Neural crest cell (in vitro differentiated cells): ENCODE measurements around the gene SCAMP2. TPM values are rescaled to one million over a fixed set of nuclear protein-coding genes. Genes with fewer than 3 reads are reported as not detected.

Experiments used
- DNase-seq: peaks from one replicate; pipeline ENCODE4 v3.0.0; 2021; ENCODE audit warnings: low read depth, mixed read lengths, low spot score
- H3K27ac Mint-ChIP-seq: one replicate; pipeline ENCODE4 v1.8.0; 2021; ENCODE audit warnings: mild to moderate bottlenecking, mixed read lengths; ENCODE audit not compliant: unreplicated experiment
- H3K27me3 Mint-ChIP-seq: 2 replicates; pipeline ENCODE4 v1.8.0; 2021; ENCODE audit warnings: low read depth, mild to moderate bottlenecking, mixed read lengths
- H3K36me3 Mint-ChIP-seq: 2 replicates; pipeline ENCODE4 v1.8.0; 2021; ENCODE audit warnings: low read depth, mild to moderate bottlenecking, mixed read lengths
- H3K4me1 Mint-ChIP-seq: 2 replicates; pipeline ENCODE4 v1.8.0; 2021; ENCODE audit warnings: mixed read lengths
- H3K4me3 Mint-ChIP-seq: one replicate; pipeline ENCODE4 v1.8.0; 2021; ENCODE audit warnings: mild to moderate bottlenecking, mixed read lengths
- H3K9me3 Mint-ChIP-seq: 2 replicates; pipeline ENCODE4 v1.8.0; 2021; ENCODE audit warnings: mixed read lengths
- total RNA-seq: library from RNA; stranded (reverse); gene quantifications from 2 replicates; pipeline ENCODE4 v1.2.1, GENCODE V29; 2021
- TF ChIP-seq, protein P1 (sequence below): fragments of 200-600 bp; sonication (generic); conservative IDR thresholded peaks from 2 replicates; pipeline ENCODE4 v1.5.0; 2021; ENCODE audit warnings: antibody characterized with exemption, mild to moderate bottlenecking

SCAMP2 gene
- total RNA-seq, 1 donor from 2014 or later: 40.4 TPM

DNA sequence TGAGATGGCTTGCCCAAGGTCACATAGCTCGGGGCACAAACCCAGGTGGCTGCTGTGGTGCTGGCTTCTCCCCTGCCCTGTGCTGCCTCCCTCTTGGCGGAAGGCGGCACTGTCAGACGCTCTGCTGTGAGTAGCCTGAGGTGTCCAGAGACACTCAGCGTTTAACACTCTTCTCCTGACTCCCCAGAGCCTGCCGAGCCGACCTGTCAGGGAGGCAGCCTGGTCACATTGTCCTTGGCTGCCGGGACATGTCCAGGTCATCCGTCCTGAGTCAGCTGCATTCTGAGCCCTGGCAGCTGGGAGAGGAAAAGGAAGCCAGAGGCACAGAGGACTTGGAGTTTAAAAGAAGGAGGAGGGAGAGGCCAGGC lies 55.8 kb downstream of the SCAMP2 start:
- no peak for DNase-seq
- TF ChIP-seq, protein P1, sequence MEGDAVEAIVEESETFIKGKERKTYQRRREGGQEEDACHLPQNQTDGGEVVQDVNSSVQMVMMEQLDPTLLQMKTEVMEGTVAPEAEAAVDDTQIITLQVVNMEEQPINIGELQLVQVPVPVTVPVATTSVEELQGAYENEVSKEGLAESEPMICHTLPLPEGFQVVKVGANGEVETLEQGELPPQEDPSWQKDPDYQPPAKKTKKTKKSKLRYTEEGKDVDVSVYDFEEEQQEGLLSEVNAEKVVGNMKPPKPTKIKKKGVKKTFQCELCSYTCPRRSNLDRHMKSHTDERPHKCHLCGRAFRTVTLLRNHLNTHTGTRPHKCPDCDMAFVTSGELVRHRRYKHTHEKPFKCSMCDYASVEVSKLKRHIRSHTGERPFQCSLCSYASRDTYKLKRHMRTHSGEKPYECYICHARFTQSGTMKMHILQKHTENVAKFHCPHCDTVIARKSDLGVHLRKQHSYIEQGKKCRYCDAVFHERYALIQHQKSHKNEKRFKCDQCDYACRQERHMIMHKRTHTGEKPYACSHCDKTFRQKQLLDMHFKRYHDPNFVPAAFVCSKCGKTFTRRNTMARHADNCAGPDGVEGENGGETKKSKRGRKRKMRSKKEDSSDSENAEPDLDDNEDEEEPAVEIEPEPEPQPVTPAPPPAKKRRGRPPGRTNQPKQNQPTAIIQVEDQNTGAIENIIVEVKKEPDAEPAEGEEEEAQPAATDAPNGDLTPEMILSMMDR: peak; percentile 54
- Mint-ChIP-seq H3K27me3 (peaks cover 7% of the 10 kb centered on the region), H3K27ac (no peak overlapping the region), H3K36me3 (no peaks in the 10 kb centered on the region), H3K4me1 (peaks cover 16% of the 10 kb centered on the region), H3K4me3 (no peak overlapping the region), H3K9me3 (no peaks in the 10 kb centered on the region)

DNA sequence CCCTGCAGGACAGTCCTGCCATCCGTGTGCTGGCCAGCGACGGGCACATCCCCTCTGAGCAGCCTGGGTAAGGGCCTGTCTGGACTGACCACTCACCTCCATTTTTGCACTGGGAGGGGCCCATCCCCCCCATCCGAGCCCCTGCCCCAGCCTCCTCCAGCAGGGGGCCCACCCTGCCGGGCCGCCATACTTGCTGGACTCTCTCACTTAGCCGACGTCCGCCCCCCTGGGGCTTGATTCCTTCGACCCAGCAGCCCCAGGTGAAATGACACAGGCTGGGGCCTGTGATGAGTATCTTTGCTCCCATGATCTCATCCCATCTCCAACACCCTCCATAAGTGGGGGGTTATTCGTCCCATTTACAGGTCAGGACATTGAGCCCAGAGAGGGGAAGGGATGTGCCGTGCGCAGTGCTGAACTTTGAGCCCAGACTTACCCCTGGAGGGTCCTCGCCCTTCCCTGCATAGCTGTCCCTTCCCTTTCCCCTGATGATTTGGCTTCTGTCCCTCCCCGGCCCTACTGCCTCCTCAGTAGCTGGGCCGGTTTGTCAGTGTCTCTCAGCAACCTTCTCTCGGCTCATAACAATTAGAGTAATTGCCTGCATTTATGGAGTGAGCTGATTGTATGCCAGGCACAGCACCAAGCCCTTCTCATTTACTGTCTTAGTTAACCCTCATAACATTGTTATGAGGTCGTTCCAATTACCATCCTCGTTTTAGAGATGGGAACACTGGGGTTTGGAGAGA lies 56.4 kb downstream of the SCAMP2 start:
- Mint-ChIP-seq H3K9me3 (no peaks in the 10 kb centered on the region), H3K27me3 (peaks cover 5% of the 10 kb centered on the region), H3K4me1 (peaks cover 16% of the 10 kb centered on the region), H3K4me3 (no peak overlapping the region), H3K36me3 (no peaks in the 10 kb centered on the region), H3K27ac (peak overlapping the region; percentile 70)
- TF ChIP-seq, protein P1: no peak
- DNase-seq: no peak

DNA sequence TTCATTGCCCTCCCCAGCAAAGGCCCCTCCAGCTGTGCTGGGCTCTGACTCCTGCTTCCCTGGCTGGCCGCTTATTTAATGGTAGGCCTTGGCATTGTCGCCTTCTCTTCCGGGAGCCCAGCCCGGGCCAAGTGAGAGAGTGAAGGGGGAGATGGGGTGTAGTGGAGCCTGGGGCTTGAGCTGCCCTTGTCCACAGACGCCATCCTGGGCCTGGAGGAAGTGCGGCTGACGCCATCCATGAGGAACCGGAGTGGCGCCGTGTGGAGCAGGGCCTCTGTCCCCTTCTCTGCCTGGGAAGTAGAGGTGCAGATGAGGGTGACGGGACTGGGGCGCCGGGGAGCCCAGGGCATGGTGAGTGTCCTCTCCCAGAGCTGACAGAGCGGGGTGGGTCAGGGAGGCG lies 57.2 kb downstream of the SCAMP2 start:
- TF ChIP-seq, protein P1: no peak
- H3K27ac Mint-ChIP-seq: no peak overlapping the region
- no peak overlapping the region for H3K4me3 Mint-ChIP-seq
- H3K36me3 Mint-ChIP-seq: no peaks in the 10 kb centered on the region
- H3K9me3 Mint-ChIP-seq: no peaks in the 10 kb centered on the region
- H3K4me1 Mint-ChIP-seq: peaks cover 12% of the 10 kb centered on the region
- peaks cover 5% of the 10 kb centered on the region for H3K27me3 Mint-ChIP-seq
- no peak for DNase-seq

DNA sequence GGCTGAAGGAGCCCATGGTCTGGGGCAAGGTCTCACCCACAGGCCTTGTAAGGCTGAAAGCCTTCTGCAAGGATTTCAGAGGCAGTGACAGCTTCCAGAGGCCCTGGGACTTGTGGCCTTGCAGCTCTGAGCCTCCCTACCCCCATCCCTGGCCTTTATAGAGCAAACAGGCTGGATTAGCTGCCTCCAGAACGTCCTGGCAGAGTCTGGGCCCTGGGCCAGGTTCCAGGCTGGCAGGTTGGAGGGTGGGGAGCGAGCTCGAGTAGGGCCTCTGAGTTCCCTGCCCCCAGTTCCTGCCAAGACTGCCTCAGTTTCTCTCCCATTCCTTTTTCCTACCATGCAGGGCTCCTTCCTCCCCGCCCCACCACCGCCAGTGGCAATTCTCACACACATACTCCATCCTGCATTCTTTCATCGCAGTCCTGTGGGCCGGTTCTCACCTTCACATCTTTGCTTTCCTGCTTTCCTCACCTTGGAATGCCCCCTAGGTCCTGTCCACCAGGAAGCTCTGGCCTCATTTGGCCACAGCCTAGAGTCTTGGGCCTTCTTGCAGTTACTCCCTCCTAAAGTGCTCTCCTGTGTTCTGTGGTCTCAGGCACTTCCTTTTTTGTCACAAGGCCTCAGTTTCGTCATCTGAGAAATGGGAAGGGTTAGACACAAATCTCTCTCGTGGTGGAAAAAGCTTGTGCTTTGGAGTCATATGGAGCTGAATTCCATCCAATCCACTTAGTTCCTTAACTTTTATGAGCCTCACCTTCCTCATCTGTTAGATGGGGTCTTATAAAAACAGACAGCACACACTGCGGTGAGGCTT lies 57.8 kb downstream of the SCAMP2 start:
- TF ChIP-seq, protein P1: no peak
- H3K36me3 Mint-ChIP-seq: no peaks in the 10 kb centered on the region
- no peaks in the 10 kb centered on the region for H3K9me3 Mint-ChIP-seq
- H3K4me3 Mint-ChIP-seq: no peak overlapping the region
- DNase-seq: no peak
- no peak overlapping the region for H3K27ac Mint-ChIP-seq
- peaks cover 5% of the 10 kb centered on the region for H3K27me3 Mint-ChIP-seq
- peaks cover 9% of the 10 kb centered on the region for H3K4me1 Mint-ChIP-seq

DNA sequence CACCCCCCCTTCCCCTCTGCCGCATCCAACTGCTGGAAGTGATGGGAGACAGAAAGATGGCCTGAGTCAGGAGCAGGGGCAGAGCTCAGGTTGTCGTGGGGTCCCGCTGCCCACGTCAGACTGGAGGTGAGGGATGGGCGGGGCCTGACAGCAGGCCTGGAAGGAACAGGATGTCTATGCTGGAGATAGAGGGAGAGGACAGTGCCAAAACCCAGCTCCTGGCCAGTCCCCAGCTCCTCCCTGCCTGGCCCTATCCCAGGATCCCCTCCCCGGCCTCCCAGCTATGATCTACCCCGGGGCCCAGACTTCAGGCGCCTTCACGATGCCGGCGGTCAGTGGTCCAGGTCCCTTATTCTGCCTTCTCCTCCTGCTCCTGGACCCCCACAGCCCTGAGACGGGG lies 60.6 kb downstream of the SCAMP2 start, which contains the start of gene LMAN1L:
LMAN1L (plus strand) TSS at position 303 of the 400 bp plus-strand sequence; CDS start at position 323, 20 bp downstream.
- Mint-ChIP-seq H3K27me3 (peaks cover 5% of the 10 kb centered on the region), H3K4me3 (no peak within 1 kb of the TSS), H3K36me3 (no peaks in the 10 kb centered on the region), H3K9me3 (no peaks in the 10 kb centered on the region), H3K4me1 (peaks cover 4% of the 10 kb centered on the region), H3K27ac (peak within 1 kb of the TSS; percentile 37)
- no peak for DNase-seq
- TF ChIP-seq, protein P1: no peak
